Measurements from ENCODE around the gene CACNG3.

Gene CACNG3

DNA sequence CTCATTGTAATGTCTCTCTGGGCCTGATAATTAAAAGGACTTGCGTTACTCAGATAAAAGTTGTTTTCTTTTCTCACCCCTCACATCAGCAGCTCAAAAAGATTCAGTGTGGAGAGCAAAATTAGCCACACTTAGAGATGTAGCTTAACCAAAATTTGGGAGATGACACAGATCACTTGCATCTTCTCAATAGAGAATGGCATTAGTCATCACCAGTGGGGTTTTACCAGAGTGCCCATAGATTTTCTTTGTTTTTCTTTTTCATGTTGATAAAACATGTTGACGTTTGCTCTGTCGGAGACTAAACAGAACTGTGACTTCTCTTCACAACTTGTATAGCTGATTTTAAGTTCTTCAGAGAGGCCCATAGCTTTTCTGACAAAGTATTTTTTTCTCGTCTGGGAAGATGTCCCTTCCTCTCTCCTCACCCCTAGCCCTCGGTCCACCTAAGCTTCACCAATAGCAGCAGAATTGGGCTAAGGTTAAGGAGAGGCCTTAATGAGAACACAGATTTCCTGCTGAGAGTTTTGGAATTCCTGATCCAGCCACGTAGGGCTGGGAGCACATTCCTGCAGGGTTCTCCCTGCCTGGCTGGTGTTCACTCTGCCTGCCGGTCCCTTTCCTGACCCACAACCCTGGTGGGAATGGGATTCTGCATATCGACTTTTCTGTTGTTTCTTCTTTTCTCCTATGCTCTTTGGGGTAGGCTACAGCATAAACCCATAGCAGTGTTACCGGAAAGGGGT lies 92.6 kb downstream of the CACNG3 start:
- Mint-ChIP-seq H3K9me3 (no peaks in the 10 kb centered on the region), H3K36me3 (ENCODE audit: low read depth) (no peaks in the 10 kb centered on the region), H3K27me3 (ENCODE audit: low read depth) (peaks cover 8% of the 10 kb centered on the region), H3K4me3 (no peak overlapping the region), H3K4me1 (no peaks in the 10 kb centered on the region), H3K27ac (no peak overlapping the region)
- TF ChIP-seq, protein P1, sequence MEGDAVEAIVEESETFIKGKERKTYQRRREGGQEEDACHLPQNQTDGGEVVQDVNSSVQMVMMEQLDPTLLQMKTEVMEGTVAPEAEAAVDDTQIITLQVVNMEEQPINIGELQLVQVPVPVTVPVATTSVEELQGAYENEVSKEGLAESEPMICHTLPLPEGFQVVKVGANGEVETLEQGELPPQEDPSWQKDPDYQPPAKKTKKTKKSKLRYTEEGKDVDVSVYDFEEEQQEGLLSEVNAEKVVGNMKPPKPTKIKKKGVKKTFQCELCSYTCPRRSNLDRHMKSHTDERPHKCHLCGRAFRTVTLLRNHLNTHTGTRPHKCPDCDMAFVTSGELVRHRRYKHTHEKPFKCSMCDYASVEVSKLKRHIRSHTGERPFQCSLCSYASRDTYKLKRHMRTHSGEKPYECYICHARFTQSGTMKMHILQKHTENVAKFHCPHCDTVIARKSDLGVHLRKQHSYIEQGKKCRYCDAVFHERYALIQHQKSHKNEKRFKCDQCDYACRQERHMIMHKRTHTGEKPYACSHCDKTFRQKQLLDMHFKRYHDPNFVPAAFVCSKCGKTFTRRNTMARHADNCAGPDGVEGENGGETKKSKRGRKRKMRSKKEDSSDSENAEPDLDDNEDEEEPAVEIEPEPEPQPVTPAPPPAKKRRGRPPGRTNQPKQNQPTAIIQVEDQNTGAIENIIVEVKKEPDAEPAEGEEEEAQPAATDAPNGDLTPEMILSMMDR (IDR thresholded peaks at IDR 0.05; ENCODE audit: unreplicated experiment in 3 of 3), result no peak

- H3K27ac Mint-ChIP-seq, result no peak overlapping the region
- no peaks in the 10 kb centered on the region for H3K4me1 Mint-ChIP-seq
- H3K36me3 Mint-ChIP-seq (ENCODE audit: low read depth), result no peaks in the 10 kb centered on the region
- no peak overlapping the region for H3K4me3 Mint-ChIP-seq
- TF ChIP-seq, protein P1 (IDR thresholded peaks at IDR 0.05; ENCODE audit: unreplicated experiment in 3 of 3), result no peak
- H3K27me3 Mint-ChIP-seq (ENCODE audit: low read depth), result peaks cover 8% of the 10 kb centered on the region
- no peaks in the 10 kb centered on the region for H3K9me3 Mint-ChIP-seq
Measured at GRCh38 chr16:24349320-24349719, 93.2 kb downstream of the CACNG3 start.

GRCh38 chr16:24352746-24353145 lies 96.6 kb downstream of the CACNG3 start:
- Mint-ChIP-seq H3K9me3 (no peaks in the 10 kb centered on the region), H3K36me3 (ENCODE audit: low read depth) (no peaks in the 10 kb centered on the region), H3K27me3 (ENCODE audit: low read depth) (peaks cover 8% of the 10 kb centered on the region), H3K4me3 (no peak overlapping the region), H3K27ac (no peak overlapping the region), H3K4me1 (no peaks in the 10 kb centered on the region)
- TF ChIP-seq, protein P1 (IDR thresholded peaks at IDR 0.05; ENCODE audit: unreplicated experiment in 3 of 3), result no peak

- Mint-ChIP-seq H3K27me3 (ENCODE audit: low read depth) (peaks cover 8% of the 10 kb centered on the region), H3K27ac (no peak overlapping the region), H3K9me3 (no peaks in the 10 kb centered on the region), H3K4me3 (no peak overlapping the region), H3K36me3 (ENCODE audit: low read depth) (no peaks in the 10 kb centered on the region), H3K4me1 (no peaks in the 10 kb centered on the region)
- TF ChIP-seq, protein P1 (IDR thresholded peaks at IDR 0.05; ENCODE audit: unreplicated experiment in 3 of 3), result no peak
Measured at GRCh38 chr16:24353622-24354021, 97.5 kb downstream of the CACNG3 start.

DNA sequence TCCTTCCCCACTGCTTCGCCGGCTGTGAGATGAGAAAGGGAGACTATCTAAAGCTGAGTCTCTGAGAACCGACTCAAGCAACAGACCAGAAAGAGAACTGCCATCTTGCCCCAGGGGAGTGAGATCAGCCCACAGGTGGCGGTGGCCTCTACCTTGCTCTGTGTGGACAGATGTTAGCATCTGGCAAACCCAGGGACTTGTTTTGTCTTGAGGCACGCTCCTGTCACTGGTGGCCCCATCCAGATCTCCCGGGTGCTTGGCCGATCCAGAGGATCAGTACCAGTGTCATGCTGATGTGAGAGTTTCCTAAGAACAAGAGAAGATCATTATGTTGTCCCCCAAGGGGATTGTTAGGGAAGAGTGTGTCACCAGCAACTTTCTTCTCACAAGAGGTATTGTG lies 101.4 kb downstream of the CACNG3 start:
- Mint-ChIP-seq H3K27me3 (ENCODE audit: low read depth) (peaks cover 21% of the 10 kb centered on the region), H3K27ac (no peak overlapping the region), H3K4me3 (no peak overlapping the region), H3K9me3 (no peaks in the 10 kb centered on the region), H3K36me3 (ENCODE audit: low read depth) (no peaks in the 10 kb centered on the region), H3K4me1 (no peaks in the 10 kb centered on the region)
- TF ChIP-seq, protein P1 (IDR thresholded peaks at IDR 0.05; ENCODE audit: unreplicated experiment in 3 of 3), result no peak

GRCh38 chr16:24358117-24358516 lies 102.0 kb downstream of the CACNG3 start:
- Mint-ChIP-seq H3K4me3 (no peak overlapping the region), H3K4me1 (no peaks in the 10 kb centered on the region), H3K9me3 (no peaks in the 10 kb centered on the region), H3K36me3 (ENCODE audit: low read depth) (no peaks in the 10 kb centered on the region), H3K27ac (no peak overlapping the region), H3K27me3 (ENCODE audit: low read depth) (peaks cover 21% of the 10 kb centered on the region)
- TF ChIP-seq, protein P1 (IDR thresholded peaks at IDR 0.05; ENCODE audit: unreplicated experiment in 3 of 3), result no peak

Data from nephron (organoid).